ENCODE data around the gene GPC4.

- no peak for TF ChIP-seq CREM (IDR thresholded peaks at IDR 0.05; ENCODE audit: low read depth)
- no peak for TF ChIP-seq CTCF (IDR thresholded peaks at IDR 0.05 in 2 of 3, conservative IDR thresholded peaks at IDR 0.05 in 1 of 3; ENCODE audit: control insufficient read depth in 2 of 3, extremely low read depth in 1 of 3, insufficient read depth in 1 of 3, low read depth in 3 of 3, low read length in 3 of 3)
- TF ChIP-seq ESRRA (IDR thresholded peaks at IDR 0.05; ENCODE audit: low read length) = no peak
- no peak for TF ChIP-seq ZNF274 (IDR thresholded peaks at IDR 0.05; ENCODE audit: insufficient read depth, insufficient read length)
- no peak for TF ChIP-seq ELK1 (IDR thresholded peaks at IDR 0.05; ENCODE audit: low read depth, low read length)
- TF ChIP-seq POLR2AphosphoS5 (IDR thresholded peaks at IDR 0.05; ENCODE audit: low read length) = no peak
Measured at GRCh38 chrX:133391111-133391510, 24.2 kb downstream of the GPC4 start.
